DLD1 (cell line): ENCODE measurements around the gene GRK6.

ENCODE experiments used
- in situ Hi-C: cut with HindIII; loops from 2 replicates; pipeline ENCODE4 v1.10.0; 2017; ENCODE audit warnings: low sequenced_read_pairs

Gene GRK6

DNA sequence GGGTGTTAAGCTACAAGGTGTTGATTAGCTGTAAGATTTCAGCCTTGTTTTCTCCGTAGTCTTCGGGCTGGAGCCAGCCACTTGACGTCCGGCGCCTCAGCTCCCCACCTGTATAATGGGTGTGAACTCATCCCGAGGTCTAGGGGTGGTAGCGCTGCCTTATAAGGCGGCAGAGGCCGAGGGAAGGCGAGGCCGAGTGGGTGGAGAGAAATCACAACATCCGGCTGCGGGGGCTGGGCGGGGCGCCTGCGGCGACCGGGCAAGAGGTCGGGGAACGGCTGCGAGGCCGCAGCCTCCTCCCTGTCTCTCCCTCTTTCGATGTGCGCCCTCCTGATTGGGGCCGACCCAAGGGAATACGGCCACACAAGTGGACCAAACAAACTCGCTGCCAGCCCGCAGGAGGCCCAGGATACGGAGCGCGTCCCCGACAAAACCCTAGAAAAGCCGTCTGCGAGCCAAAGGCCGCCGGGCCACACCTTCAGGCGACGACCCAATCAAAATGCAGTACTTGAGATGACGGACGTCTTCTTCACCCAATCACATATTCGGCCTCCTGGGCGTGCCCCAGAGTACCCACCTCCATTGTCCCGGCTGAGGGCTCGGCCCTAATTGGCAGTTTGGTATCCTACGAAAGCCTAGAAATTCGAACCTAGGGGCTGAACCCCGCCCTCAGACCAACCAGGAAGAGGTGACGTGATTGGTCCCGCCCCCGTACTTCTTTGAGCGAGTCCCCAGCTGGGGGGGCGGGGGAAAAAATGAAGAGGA is 493 bp upstream of the GRK6 start:
- in situ Hi-C loops: no loop called here

DNA sequence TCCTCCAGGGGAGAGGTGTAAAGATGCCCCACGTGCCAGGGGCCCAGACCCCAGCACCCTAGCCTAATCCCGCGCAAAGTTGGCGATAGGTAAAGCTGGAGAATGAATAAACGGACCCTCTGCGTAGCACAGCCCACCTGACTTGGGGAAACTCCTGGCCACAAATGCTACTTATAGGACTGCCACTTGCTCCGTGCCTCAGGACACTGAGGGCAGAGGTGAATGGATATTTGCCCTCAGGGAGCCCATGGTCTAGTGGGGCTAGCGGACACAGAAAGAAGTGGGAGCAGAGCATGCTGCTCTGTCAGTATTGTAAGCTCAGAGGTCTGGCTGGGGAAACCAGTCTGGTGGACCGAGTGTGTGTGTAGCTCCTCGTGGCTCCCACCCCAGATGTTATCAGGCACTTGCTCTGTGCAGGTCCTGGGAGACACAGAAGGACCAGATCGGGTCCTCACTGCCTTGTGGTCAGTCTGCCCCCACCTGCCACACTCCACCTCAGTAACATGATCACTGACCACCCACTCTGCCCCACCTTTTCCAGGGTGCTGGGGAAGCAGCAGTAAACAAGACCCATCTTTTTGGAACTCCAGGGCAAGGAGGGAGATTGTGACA is 841 bp downstream of the GRK6 start:
- in situ Hi-C loops: no loop called here

DNA sequence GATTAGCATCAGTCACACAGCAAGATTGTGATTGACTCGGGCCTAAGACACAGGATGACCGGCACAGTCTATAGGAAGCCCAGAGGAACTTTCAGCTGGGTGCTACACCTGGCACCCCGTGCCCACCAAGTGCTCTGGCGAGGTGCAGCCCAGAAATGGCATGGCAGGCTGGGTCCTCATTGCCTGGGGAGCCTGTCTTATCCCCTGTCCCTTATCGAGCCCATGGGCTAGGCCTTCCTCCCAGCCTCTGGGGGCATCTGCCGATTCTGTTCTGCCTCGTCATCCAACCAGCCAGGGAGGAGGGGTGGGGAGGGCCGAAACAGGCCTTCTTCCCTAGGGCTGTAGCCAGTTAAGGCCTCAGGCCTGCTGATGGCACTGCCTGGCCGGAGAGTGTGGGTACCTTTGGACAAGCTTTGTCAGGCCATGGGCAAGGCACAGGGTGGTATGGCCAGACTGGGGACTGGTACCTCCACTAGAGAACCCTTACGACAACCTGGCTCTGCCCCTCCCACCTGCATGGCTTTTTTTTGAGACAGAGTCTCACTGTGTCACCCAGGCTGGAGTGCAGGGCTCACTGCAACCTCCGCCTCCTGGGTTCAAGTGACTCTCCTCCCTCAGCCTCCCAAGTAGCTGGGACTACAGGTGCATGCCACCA is 1.6 kb downstream of the GRK6 start:
- in situ Hi-C loops: no loop called here

DNA sequence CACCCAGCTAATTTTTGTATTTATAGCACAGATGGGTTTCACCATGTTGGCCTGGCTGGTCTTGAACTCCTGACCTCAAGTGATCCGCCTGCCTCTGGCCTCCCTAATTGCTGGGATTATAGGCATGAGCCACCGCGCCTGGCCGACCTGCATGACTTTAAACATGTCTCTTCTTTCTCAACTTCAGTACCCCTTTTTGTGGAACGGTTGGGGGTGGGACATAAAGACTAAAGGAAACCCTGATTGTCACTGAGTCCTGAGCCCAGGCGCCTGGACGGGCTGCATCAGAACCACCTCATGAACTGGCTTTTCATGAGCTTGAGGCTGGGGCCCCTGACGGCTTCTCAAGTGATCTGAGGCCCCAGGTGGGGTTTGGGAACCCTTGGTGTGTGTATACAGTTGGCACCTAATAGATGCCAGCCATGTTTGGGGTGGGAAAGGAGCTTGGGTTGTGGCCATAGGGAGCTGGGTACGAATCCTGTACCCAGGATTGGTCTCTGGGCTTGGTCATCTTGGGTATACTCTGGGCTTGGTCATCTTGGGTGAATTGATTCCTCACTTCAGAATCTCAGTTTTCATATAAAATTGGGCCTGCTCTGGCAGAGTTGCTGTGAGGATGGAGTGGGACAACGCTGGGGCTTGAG is 2.2 kb downstream of the GRK6 start:
- in situ Hi-C loops: no loop called here

DNA sequence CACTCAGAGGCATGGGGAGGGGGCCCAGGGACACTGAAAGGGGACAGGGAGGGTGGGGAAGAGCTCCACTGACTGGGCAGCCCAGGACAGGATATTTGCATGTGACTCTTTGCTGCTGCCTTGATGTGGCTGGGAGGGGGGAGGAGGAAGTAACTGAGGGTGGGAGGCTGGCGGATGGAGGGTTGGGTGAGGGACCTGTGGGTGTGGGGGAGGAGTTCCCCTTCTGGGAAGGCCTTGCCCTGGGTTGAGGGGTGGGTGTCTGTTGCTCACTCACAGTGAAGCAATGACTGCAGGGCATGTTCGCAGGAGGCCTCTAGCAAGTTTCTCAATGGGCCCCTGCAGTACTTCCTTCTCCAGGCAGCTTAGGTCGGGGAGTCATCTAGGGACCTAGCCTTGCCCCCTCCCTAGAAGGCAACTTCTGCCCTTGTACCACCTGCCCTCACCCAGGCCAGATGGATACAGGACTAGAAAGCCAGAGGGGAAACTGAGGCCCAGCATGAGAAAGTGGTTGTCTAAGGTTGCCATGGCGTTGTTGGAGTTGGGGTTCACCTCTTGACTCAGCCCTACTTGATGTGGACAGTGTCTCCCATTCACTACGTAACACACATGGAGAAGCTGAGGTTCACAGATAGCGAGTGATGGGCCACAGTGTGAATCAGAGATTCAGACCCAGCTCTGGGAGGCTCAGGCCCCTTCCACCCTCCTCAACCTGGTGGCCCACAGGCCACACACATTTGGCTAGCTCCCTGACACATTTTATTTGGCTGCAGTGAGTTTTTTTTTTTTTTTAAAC is 3.0 kb downstream of the GRK6 start:
- in situ Hi-C loops: no loop called here

DNA sequence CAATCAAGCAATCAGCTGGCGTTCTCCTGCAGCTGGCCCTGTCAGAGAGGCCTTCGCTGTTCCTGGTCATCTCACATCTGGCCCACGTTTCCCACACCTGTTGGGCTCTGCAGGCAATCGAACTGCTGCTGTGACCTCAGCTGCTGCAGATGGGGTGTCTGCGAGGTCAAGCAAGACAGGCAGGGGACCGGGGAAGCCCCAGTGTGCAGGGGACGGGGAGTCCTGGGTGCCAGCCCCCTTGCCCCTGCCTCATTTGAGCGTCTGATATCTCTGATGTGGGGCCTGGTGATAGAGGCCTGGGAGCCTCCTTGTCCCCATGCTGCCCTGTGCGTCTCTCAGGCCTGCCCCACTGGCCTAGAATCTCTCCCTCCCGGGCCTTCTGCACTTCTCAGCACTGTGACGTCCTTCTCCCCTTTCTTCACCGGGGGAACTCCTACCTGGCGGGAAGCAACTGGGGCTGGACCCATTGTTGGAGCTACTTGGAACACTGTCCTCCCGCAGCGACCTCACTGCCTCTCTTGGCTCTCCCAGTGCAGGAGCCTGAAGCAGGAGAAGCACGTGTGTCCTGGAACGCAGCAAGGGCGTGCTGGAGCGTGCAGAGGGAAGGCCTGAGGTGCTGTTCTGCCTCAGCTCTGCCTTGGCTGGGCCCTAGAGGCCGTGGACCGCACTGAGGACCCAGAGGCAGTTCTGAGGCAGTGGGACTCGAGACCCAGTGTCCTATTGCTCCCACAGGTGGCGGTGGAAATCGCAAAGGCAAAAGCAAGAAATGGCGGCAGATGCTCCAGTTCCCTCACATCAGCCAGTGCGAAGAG is 3.9 kb downstream of the GRK6 start:
- in situ Hi-C loops: no loop called here

DNA sequence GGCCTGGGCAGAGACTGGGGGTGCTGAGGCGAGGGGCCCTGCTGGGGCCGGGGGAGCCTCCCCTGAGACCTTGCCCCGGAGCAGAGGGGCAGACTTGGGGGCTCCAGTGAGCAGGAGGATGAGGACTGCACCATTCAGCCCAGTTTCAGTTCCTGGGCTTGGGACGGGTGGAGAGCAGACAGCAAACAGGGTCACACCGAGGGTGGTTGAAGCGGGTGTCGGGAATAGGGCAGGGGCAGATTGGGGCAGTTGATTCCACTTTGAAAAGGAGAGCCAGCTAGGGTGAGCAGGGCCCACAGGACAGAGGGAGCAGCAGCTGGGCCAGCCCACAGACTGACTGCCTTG is 4.5 kb downstream of the GRK6 start:
- in situ Hi-C loops: no loop called here

DNA sequence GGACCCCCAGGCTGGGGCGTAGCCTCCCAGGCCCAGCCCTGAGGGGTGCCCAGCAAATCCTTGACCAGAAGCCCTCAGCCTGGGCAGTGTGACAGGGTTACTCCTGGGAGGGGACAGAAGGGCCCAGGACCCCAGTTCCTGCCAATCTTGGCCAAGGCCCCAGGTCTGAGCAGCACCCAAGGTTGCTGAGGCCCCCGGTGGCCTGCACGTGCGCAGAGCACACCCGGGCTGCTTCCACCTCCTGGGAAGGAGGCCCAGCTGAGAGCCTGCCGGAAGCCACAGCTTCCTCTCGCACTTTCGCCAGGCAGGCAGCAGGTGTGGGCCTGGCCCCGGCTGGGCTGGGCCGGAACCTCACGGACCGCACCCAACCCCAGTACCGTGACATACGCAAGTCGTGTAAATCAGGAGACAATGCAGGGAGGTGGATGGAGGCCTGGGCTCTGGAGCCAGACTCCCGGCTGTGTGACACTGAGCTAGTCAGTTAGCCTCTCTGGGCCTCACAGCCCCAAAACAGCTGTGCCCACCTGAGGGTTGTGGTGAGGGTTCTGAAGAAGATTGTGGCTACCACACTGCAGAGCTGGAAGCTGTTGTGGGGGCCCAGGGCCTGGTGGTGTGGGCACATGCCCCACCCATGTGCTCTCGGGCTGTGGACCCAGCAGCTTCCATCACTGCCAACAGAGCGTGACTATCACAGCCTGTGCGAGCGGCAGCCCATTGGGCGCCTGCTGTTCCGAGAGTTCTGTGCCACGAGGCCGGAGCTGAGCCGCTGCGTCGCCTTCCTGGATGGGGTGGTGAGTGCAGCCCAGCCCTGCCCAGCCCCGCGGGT is 5.1 kb downstream of the GRK6 start:
- in situ Hi-C loops: no loop called here

DNA sequence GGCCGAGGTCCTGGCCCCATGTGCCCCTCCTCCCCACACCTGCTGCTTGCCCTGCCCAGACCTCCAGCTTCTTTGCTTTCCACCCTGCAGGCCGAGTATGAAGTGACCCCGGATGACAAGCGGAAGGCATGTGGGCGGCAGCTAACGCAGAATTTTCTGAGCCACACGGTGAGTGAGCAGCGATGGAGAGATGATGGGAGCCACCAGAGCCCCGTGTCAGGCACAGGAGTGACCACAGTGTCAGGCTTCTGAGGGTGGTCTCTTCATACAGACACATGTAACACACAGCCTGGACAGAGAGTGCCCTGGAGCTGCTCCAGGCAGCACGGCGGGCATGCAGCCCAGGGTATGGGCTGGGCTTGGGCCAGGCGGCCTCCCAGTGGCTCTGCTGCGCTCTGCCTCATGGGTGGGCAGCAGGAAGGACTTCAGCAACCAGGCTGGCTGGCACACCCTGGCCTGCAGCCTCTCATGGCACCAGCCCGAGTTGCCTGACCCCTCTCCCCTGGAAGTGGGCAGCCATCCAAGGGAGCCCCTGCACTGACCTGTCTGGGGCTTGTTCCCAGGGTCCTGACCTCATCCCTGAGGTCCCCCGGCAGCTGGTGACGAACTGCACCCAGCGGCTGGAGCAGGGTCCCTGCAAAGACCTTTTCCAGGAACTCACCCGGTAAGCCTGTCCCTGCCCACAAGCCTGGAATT is 5.8 kb downstream of the GRK6 start:
- in situ Hi-C loops: no loop called here

DNA sequence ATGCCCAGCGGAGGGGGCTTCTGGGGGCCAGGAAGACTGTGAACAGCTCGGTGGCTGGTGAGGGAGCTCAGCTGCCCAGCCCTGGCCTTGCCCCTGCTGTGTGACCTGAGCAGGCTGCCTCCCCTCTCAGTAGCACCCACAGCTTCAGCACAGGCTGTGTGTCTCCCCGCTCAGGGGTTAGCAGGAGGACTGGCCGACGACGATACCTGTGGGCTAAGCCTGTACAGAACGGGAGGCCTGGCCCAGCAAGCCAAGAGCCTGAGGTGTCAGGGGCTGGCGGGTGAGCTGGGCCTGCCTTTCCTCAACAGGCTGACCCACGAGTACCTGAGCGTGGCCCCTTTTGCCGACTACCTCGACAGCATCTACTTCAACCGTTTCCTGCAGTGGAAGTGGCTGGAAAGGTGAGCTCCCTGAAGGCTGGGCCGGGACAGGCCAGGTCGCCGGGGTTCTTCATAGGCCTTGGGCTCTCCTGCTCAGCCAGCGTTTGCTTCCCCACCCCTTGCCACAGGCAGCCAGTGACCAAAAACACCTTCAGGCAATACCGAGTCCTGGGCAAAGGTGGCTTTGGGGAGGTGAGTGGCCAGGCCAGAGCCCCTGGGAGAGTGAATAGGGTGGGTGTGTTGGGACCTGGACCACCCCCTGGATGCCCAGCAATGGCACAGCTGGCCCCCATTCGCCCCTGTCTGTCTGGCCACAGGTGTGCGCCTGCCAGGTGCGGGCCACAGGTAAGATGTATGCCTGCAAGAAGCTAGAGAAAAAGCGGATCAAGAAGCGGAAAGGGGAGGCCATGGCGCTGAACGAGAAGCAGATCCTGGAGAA is 6.6 kb downstream of the GRK6 start:
- in situ Hi-C loops: no loop called here

DNA sequence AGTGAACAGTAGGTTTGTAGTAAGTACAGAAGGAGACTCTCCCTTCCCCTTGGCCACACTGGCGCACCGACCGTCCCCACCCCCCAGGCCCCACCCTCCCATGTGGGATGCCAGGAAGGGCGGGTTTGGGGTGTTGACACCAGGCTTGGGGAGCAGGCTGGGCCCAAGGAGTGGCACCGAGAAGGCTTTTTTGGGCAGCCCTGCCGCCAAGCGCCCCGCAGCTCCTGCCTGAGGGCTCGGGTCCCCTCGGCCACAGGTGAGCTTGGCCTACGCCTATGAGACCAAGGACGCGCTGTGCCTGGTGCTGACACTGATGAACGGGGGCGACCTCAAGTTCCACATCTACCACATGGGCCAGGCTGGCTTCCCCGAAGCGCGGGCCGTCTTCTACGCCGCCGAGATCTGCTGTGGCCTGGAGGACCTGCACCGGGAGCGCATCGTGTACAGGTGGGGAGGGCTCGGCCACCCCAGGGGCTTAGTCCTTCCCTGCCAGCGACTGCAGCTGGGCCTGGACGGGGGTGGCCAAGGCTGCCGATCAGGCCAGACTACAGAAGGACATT is 7.3 kb downstream of the GRK6 start:
- in situ Hi-C loops: no loop called here

DNA sequence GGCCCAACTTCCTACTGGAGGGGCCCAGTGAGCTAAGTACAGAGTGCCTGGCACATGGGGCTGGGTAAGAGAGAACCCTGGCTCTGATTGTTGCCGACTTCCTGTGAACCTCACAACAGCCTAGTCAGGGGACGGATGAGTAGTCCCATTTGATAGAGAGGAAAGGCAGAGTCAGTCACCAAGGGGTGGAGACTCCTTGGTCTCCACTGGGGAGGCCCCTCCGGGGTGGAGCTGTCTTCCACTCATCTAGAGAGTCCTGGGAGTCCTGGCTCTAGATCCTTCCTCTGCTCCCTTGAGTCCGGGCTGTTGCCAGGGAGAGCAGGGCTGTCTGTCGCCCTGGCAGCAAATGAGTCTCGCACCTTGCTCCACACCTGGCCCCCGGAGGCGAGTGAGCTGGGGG is 8.0 kb downstream of the GRK6 start:
- in situ Hi-C loops: no loop called here

DNA sequence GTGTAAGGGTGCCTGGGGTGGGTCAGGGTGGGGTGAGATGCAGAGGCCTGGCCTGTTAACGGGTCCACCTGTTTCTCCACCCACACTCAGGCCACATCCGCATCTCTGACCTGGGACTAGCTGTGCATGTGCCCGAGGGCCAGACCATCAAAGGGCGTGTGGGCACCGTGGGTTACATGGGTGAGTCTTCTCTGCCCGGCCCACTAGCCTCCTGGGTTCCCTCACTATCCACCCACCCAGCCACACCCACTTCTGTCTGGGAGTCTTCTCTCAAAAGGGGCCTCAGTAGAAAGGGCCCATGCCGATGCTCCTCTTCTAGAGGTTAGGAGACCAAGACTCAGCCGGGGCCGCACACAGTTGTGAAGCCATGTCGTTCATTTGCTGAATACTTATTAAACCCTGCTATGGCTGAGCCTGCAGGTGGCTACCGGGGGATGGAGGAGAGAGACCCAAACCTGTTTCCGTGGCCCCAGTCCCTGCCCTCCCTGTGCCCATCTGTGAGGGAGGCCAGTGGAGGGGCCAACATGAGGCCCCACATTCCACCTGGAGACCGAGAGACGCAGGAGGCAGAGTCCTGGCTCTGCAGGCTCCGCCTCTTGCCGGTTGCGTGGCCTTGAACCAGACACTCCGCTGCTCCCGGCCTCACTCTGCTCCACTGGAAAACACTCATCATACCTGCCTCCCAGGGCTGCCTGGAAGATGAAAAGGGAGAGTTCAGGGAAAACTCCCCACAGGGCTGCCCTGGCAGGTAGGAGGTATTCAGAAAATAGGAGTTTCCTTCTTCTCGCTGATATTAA is 8.7 kb downstream of the GRK6 start:
- in situ Hi-C loops: no loop called here

DNA sequence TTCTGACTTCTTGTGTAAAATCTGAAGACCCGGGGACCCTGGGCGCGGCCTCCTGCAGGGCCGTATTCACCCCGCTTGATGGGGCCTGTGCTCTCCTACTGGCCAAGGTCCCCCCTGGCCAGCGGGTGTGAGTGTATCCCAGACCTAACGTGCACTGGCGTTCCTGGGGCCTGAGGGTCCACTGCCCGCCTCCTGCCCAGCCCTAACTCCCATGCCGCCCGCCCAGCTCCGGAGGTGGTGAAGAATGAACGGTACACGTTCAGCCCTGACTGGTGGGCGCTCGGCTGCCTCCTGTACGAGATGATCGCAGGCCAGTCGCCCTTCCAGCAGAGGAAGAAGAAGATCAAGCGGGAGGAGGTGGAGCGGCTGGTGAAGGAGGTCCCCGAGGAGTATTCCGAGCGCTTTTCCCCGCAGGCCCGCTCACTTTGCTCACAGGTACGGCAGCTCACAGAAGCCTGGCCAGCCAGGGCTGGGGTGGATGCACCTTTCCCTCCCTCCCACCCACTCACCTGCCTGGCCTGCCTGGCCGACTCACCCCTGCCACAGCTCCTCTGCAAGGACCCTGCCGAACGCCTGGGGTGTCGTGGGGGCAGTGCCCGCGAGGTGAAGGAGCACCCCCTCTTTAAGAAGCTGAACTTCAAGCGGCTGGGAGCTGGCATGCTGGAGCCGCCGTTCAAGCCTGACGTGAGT is 9.5 kb downstream of the GRK6 start:
- in situ Hi-C loops: no loop called here

DNA sequence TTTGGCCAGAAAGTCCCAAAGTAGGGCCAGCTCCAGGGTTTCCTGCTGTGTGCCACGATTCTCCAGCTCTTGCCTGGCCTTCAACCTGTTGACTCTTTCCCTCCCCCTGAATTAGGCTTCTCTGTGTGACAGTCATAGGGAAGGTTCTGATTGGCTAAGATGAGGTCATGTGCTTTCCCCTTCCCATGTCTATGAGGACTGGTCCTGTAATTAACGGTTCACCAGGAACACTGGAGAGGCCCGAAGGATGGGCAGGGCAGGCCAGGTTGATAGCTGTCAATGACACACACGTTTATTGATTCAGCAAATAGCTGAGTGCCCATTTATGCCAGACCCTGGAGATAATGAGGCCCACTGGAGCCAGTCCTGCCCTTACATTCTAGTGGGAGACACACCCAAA is 11.1 kb downstream of the GRK6 start:
- in situ Hi-C loops: no loop called here

DNA sequence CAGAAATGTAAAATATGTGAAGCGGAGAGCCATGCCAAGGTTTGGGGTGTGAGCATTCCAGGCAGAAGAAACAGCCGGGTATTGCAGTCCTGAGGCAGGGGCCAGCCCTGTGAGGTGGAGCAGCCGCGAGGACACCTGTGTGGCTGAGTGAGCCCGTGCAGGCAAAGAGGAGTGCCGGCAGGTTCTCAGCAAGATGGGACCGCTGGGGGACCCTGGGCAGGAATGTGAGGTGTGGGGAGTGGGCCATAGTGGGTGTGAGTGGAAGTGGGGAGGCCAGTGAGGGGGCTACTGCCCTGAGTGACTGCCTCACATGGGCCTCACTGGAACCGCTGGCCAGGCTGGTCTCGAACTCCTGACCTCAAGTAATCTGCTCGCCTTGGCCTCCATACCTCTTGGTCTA is 12.0 kb downstream of the GRK6 start:
- in situ Hi-C loops: no loop called here
